H1 (cell line): Measurements from ENCODE around the gene DDX1.

ENCODE experiments used
- CEBPB ChIP-seq: IDR thresholded peaks from 2 replicates; pipeline ENCODE4 v1.6.1; 2012; ENCODE audit warnings: low read depth, low read length
- CHD1 ChIP-seq: IDR thresholded peaks from 2 replicates; pipeline ENCODE4 v1.6.1; 2012; ENCODE audit warnings: low read depth, low read length, improper control_type of control experiment
- EZH2 ChIP-seq: fragments of 200-600 bp; sonication (generic); IDR thresholded peaks from 2 replicates; pipeline ENCODE4 v1.7.1; 2012; ENCODE audit warnings: low read depth, mild to moderate bottlenecking, moderate library complexity, low read length, inconsistent platforms; ENCODE audit not compliant: severe bottlenecking
- NRF1 ChIP-seq: IDR thresholded peaks from 2 replicates; pipeline ENCODE4 v1.6.1; 2011; ENCODE audit warnings: mild to moderate bottlenecking, low read depth, low read length, improper control_type of control experiment
- POLR2A ChIP-seq, 2 experiments: IDR thresholded peaks; 1 replicate in 1 of 2; 2 replicates in 1 of 2; pipeline ENCODE4 v1.6.1; 2011; ENCODE audit warnings: low read depth in 2 of 2, low read length in 2 of 2, mild to moderate bottlenecking in 2 of 2; ENCODE audit errors: control extremely low read depth in 1 of 2
- POLR2AphosphoS5 ChIP-seq: IDR thresholded peaks from 2 replicates; pipeline ENCODE4 v1.6.1; 2011; ENCODE audit warnings: low read depth, low read length
- SAP30 ChIP-seq: fragments of 300-600 bp; sonication (generic); IDR thresholded peaks from 2 replicates; pipeline ENCODE4 v1.7.1; 2012; ENCODE audit warnings: low read length, moderate library complexity, mild to moderate bottlenecking, inconsistent platforms; ENCODE audit not compliant: insufficient read depth, insufficient replicate concordance
- ZNF274 ChIP-seq: IDR thresholded peaks from 2 replicates; pipeline ENCODE4 v1.7.0; 2012; ENCODE audit warnings: low read length, borderline replicate concordance; ENCODE audit errors: extremely low read depth
- TF ChIP-seq, protein P1 (sequence below), 3 experiments: IDR thresholded peaks; 1 replicate in 2 of 3; 2 replicates in 1 of 3; pipeline versions ENCODE4 v1.5.1 to v1.6.1; 2011; ENCODE audit warnings: low read length in 3 of 3, mild to moderate bottlenecking in 3 of 3, inconsistent platforms in 2 of 3, low read depth in 1 of 3, moderate library complexity in 1 of 3; ENCODE audit not compliant: insufficient read depth in 1 of 3; ENCODE audit errors: control extremely low read depth in 1 of 3

DNA sequence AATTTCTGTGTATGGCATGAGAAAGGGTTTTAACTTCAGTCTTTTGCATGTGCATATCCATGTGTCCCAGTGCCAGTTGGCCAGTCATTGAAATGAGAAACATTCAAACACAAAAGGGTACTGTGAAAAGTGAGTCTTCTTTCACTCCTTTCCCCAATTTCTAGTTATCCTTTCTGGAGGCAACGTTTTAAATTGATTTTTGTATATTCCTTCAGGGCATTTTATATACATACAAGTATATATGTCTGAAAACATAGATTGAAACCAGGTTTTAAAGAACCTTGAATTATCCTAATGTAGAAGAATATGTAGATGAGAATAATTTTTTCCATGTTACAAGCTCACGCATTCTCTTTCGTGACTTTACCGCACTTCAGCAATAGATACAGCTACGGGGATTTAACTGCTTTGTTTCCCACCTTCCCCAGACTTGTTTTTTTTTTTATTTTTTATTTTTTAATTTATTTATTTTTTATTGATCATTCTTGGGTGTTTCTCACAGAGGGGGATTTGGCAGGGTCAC, 18.8 kb downstream of the DDX1 start:
- TF ChIP-seq POLR2A (IDR thresholded peaks at IDR 0.05; ENCODE audit: control extremely low read depth in 1 of 2, low read depth in 2 of 2, low read length in 2 of 2), result no peak
- no peak for TF ChIP-seq POLR2AphosphoS5
- no peak for TF ChIP-seq CEBPB
- no peak for TF ChIP-seq CHD1
- TF ChIP-seq SAP30, result no peak
- TF ChIP-seq, protein P1, sequence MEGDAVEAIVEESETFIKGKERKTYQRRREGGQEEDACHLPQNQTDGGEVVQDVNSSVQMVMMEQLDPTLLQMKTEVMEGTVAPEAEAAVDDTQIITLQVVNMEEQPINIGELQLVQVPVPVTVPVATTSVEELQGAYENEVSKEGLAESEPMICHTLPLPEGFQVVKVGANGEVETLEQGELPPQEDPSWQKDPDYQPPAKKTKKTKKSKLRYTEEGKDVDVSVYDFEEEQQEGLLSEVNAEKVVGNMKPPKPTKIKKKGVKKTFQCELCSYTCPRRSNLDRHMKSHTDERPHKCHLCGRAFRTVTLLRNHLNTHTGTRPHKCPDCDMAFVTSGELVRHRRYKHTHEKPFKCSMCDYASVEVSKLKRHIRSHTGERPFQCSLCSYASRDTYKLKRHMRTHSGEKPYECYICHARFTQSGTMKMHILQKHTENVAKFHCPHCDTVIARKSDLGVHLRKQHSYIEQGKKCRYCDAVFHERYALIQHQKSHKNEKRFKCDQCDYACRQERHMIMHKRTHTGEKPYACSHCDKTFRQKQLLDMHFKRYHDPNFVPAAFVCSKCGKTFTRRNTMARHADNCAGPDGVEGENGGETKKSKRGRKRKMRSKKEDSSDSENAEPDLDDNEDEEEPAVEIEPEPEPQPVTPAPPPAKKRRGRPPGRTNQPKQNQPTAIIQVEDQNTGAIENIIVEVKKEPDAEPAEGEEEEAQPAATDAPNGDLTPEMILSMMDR (IDR thresholded peaks at IDR 0.05; ENCODE audit: control extremely low read depth in 1 of 3, insufficient read depth in 1 of 3, low read depth in 1 of 3, low read length in 3 of 3), result no peak
- no peak for TF ChIP-seq ZNF274
- no peak for TF ChIP-seq NRF1
- no peak for TF ChIP-seq EZH2
